ENCODE measurements around the gene SSTR5.

- TF ChIP-seq CTCF (IDR thresholded peaks at IDR 0.05) (no peak), POLR2A (IDR thresholded peaks at IDR 0.05) (no peak), EP300 (IDR thresholded peaks at IDR 0.05) (no peak)
Observed at GRCh38 chr16:1070864-1071408, 1.6 kb upstream of the SSTR5 start.
